Loucy (cell line): Measurements from ENCODE around the gene PLCB3.

Experiments
- H2AFZ ChIP-seq: fragments of 200-600 bp; sonication (generic); 2 replicates; pipeline ENCODE4 v1.6.0; 2016; ENCODE audit warnings: antibody characterized with exemption, mild to moderate bottlenecking, low read length, moderate library complexity
- H3F3A ChIP-seq: fragments of 200-600 bp; 2 replicates; pipeline ENCODE4 v1.6.0; 2016; ENCODE audit warnings: antibody characterized with exemption, low read depth, mild to moderate bottlenecking
- H3K27me3 ChIP-seq: fragments of 200-600 bp; sonication (generic); 2 replicates; pipeline ENCODE4 v1.6.1; 2014; ENCODE audit warnings: low read length, mild to moderate bottlenecking; ENCODE audit not compliant: insufficient read depth, poor library complexity, severe bottlenecking
- H3K36me3 ChIP-seq: fragments of 200-600 bp; sonication (generic); 2 replicates; pipeline ENCODE4 v1.6.1; 2016; ENCODE audit warnings: low read length; ENCODE audit not compliant: insufficient read depth
- H3K4me1 ChIP-seq: fragments of 200-600 bp; sonication (generic); 2 replicates; pipeline ENCODE4 v1.5.1; 2014; ENCODE audit warnings: low read length, mild to moderate bottlenecking; ENCODE audit not compliant: insufficient read depth, poor library complexity, severe bottlenecking
- H3K4me2 ChIP-seq: fragments of 200-600 bp; sonication (generic); 2 replicates; pipeline ENCODE4 v1.6.0; 2014; ENCODE audit warnings: antibody characterized with exemption, low read length, low read depth, mild to moderate bottlenecking; ENCODE audit not compliant: poor library complexity, severe bottlenecking
- H3K4me3 ChIP-seq: fragments of 200-600 bp; sonication (generic); 2 replicates; pipeline ENCODE4 v1.5.1; 2014; ENCODE audit warnings: low read length, mild to moderate bottlenecking, mixed read lengths; ENCODE audit not compliant: poor library complexity, severe bottlenecking
- H3K79me2 ChIP-seq: fragments of 200-600 bp; sonication (generic); 2 replicates; pipeline ENCODE4 v1.6.1; 2014; ENCODE audit warnings: low read length; ENCODE audit not compliant: insufficient read depth
- H3K9ac ChIP-seq: fragments of 200-600 bp; sonication (generic); 2 replicates; pipeline ENCODE4 v1.6.0; 2014; ENCODE audit warnings: mild to moderate bottlenecking, low read depth, low read length, moderate library complexity; ENCODE audit not compliant: poor library complexity, severe bottlenecking
- H3K9me2 ChIP-seq: fragments of 200-600 bp; sonication (generic); replicated peaks from 2 replicates; pipeline ENCODE4 v1.6.1; 2016; ENCODE audit warnings: low read depth, low read length, mixed read lengths
- H3K9me3 ChIP-seq: fragments of 200-600 bp; sonication (generic); 2 replicates; pipeline ENCODE4 v1.6.1; 2014; ENCODE audit warnings: mild to moderate bottlenecking, antibody characterized with exemption, low read length, low read depth; ENCODE audit not compliant: insufficient read depth
- H4K20me1 ChIP-seq: fragments of 200-600 bp; sonication (generic); 2 replicates; pipeline ENCODE4 v1.6.0; 2014; ENCODE audit warnings: antibody characterized with exemption, low read length, mild to moderate bottlenecking; ENCODE audit not compliant: insufficient read depth, poor library complexity, severe bottlenecking
- CTCF ChIP-seq: fragments of 200-600 bp; sonication (generic); conservative IDR thresholded peaks from 2 replicates; pipeline ENCODE4 v1.5.1; 2014; ENCODE audit warnings: mild to moderate bottlenecking, antibody characterized with exemption, low read length
- EZH2phosphoT487 ChIP-seq: fragments of 200-600 bp; IDR thresholded peaks from 2 replicates; pipeline ENCODE4 v1.6.1; 2018; ENCODE audit warnings: antibody characterized with exemption, mild to moderate bottlenecking, moderate library complexity, borderline replicate concordance

The PLCB3 gene

GRCh38 chr11:64251753-64252002 is 348 bp downstream of the PLCB3 start:
- H4K20me1 ChIP-seq = no peaks in the 10 kb centered on the region
- H3K9ac ChIP-seq = peak overlapping the region; percentile 68
- peak overlapping the region; percentile 75 for H2AFZ ChIP-seq
- H3F3A ChIP-seq = peaks cover 3% of the 10 kb centered on the region; the same call in 1 of the 2 replicates
- H3K79me2 ChIP-seq = peaks cover 5% of the 10 kb centered on the region; the same call in 1 of the 2 replicates
- peak overlapping the region; percentile 82 for H3K4me2 ChIP-seq
- H3K4me3 ChIP-seq = peak overlapping the region; percentile 84
- TF ChIP-seq CTCF = no peak
- TF ChIP-seq EZH2phosphoT487 = no peak
- peaks cover 30% of the 10 kb centered on the region for H3K4me1 ChIP-seq
- no peaks in the 10 kb centered on the region for H3K27me3 ChIP-seq
- no peaks in the 10 kb centered on the region for H3K36me3 ChIP-seq
- no peaks in the 10 kb centered on the region for H3K9me2 ChIP-seq
- H3K9me3 ChIP-seq = no peaks in the 10 kb centered on the region

GRCh38 chr11:64252003-64252872 is 908 bp downstream of the PLCB3 start:
- Histone ChIP-seq H3F3A (peaks cover 3% of the 10 kb centered on the region; the same call in 1 of the 2 replicates), H2AFZ (peak overlapping the region; percentile 75)

GRCh38 chr11:64253043-64253442 is 1.7 kb downstream of the PLCB3 start:
- H3K4me1 ChIP-seq = peaks cover 26% of the 10 kb centered on the region
- no peaks in the 10 kb centered on the region for H3K9me2 ChIP-seq
- no peaks in the 10 kb centered on the region for H3K36me3 ChIP-seq
- no peak overlapping the region for H3K4me3 ChIP-seq
- no peaks in the 10 kb centered on the region for H3K9me3 ChIP-seq
- H4K20me1 ChIP-seq = no peaks in the 10 kb centered on the region
- no peaks in the 10 kb centered on the region for H3K27me3 ChIP-seq
- peaks cover 5% of the 10 kb centered on the region; the same call in 1 of the 2 replicates for H3K79me2 ChIP-seq
- H2AFZ ChIP-seq = no peak overlapping the region
- H3F3A ChIP-seq = no peaks in the 10 kb centered on the region
- TF ChIP-seq EZH2phosphoT487 (no peak), CTCF (no peak)
- peak overlapping the region; percentile 82 for H3K4me2 ChIP-seq
- H3K9ac ChIP-seq = no peak overlapping the region

More at GRCh38 chr11:64252003-64252872, 908 bp downstream of the PLCB3 start:
- Histone ChIP-seq H3K27me3 (no peaks in the 10 kb centered on the region), H3K9ac (peak overlapping the region; percentile 68), H3K9me3 (no peaks in the 10 kb centered on the region), H3K9me2 (no peaks in the 10 kb centered on the region), H3K79me2 (peaks cover 5% of the 10 kb centered on the region; the same call in 1 of the 2 replicates), H4K20me1 (no peaks in the 10 kb centered on the region), H3K4me2 (peak overlapping the region; percentile 82), H3K4me3 (peak overlapping the region; percentile 84), H3K4me1 (peaks cover 26% of the 10 kb centered on the region), H3K36me3 (no peaks in the 10 kb centered on the region)
- TF ChIP-seq EZH2phosphoT487 = no peak
- TF ChIP-seq CTCF = peak; percentile 51
